NB4 (cell line): ENCODE data around the gene FAM50B.

Experiments used
- DNase-seq: peaks from one replicate; pipeline ENCODE4 v3.0.0; 2010; ENCODE audit warnings: low read depth
- H3K4me3 ChIP-seq: one replicate; pipeline ENCODE4 v1.5.1; 2011; ENCODE audit warnings: mild to moderate bottlenecking, low read depth, low read length, moderate library complexity
- CTCF ChIP-seq: IDR thresholded peaks from one replicate; pipeline ENCODE4 v1.5.1; 2012; ENCODE audit warnings: low read depth, low read length
- MAX ChIP-seq: IDR thresholded peaks from 2 replicates; pipeline ENCODE4 v1.6.1; 2011; ENCODE audit warnings: low read depth, low read length
- MYC ChIP-seq: IDR thresholded peaks from 2 replicates; pipeline ENCODE4 v1.6.1; 2011; ENCODE audit warnings: low read depth, low read length
- POLR2A ChIP-seq: IDR thresholded peaks from 2 replicates; pipeline ENCODE4 v1.6.1; 2011; ENCODE audit warnings: mild to moderate bottlenecking; ENCODE audit not compliant: insufficient read length; ENCODE audit errors: extremely low read depth

The FAM50B gene

GRCh38 chr6:3894590-3895311 lies 45.6 kb downstream of the FAM50B start:
- no peak overlapping the region for H3K4me3 ChIP-seq
- TF ChIP-seq POLR2A (no peak), MAX (no peak), CTCF (no peak), MYC (no peak)
- DNase-seq = no peak

- H3K4me3 ChIP-seq = no peak overlapping the region
- no peak for DNase-seq
Measured at GRCh38 chr6:3895312-3895653, 46.1 kb downstream of the FAM50B start.

GRCh38 chr6:3895805-3896204 lies 46.6 kb downstream of the FAM50B start:
- TF ChIP-seq MAX (no peak), MYC (no peak), POLR2A (no peak), CTCF (no peak)
- no peak for DNase-seq
- no peak overlapping the region for H3K4me3 ChIP-seq

More at GRCh38 chr6:3895312-3895653, 46.1 kb downstream of the FAM50B start:
- TF ChIP-seq MYC = no peak
- no peak for TF ChIP-seq POLR2A
- no peak for TF ChIP-seq MAX
- no peak for TF ChIP-seq CTCF

- DNase-seq = no peak
- TF ChIP-seq CTCF (no peak), POLR2A (no peak), MYC (no peak), MAX (no peak)
- no peak overlapping the region for H3K4me3 ChIP-seq
Measured at GRCh38 chr6:3898265-3898994, 49.3 kb downstream of the FAM50B start.

- H3K4me3 ChIP-seq = no peak overlapping the region
- DNase-seq = no peak
- TF ChIP-seq MAX (no peak), CTCF (no peak), MYC (no peak), POLR2A (no peak)
Measured at GRCh38 chr6:3899061-3899460, 49.9 kb downstream of the FAM50B start.
